Thoracic aorta (tissue), 2 donors: ENCODE measurements around the gene FAM13B. TPM values are rescaled to one million over a fixed set of nuclear protein-coding genes. Genes with fewer than 3 reads are reported as not detected.
A peak's percentile ranks its signal among the peaks of the same experiment; 100 is the strongest.

ENCODE experiments used
- ATAC-seq: fragments of 150-250 bp; one replicate; pipeline ENCODE4 v1.8.0; 2017; ENCODE audit warnings: low read depth; ENCODE audit not compliant: insufficient number of reproducible peaks, low FRiP score
- DNase-seq: peaks from one replicate; pipeline ENCODE4 v3.0.0-alpha.2; 2020; ENCODE audit warnings: low spot score
- H3K27ac ChIP-seq, 2 donors: fragments of 200-600 bp; sonication (generic); 1 replicate in 1 of 2; 2 replicates in 1 of 2; pipeline ENCODE4 v1.5.1; 2016; ENCODE audit warnings: mild to moderate bottlenecking in 2 of 2, moderate library complexity in 2 of 2
- H3K27me3 ChIP-seq: fragments of 200-600 bp; sonication (generic); replicated peaks from 2 replicates; pipeline ENCODE4 v1.6.0; 2016; ENCODE audit warnings: mild to moderate bottlenecking; ENCODE audit not compliant: insufficient read depth
- H3K36me3 ChIP-seq: fragments of 200-600 bp; sonication (generic); one replicate; pipeline ENCODE4 v1.5.1; 2016
- H3K4me1 ChIP-seq, 2 donors: fragments of 200-600 bp; sonication (generic); 1 replicate in 1 of 2; 2 replicates in 1 of 2; pipeline versions ENCODE4 v1.5.1 to v1.6.0; 2016; ENCODE audit warnings: low read depth in 2 of 2, mild to moderate bottlenecking in 1 of 2; ENCODE audit not compliant: control insufficient read depth in 1 of 2
- H3K4me3 ChIP-seq: fragments of 200-600 bp; sonication (generic); 2 replicates; pipeline ENCODE4 v1.5.1; 2016; ENCODE audit warnings: mild to moderate bottlenecking
- H3K9me3 ChIP-seq: fragments of 200-600 bp; sonication (generic); 2 replicates; pipeline ENCODE4 v1.5.1; 2016
- CTCF ChIP-seq: fragments of 200-600 bp; sonication (generic); IDR thresholded peaks from one replicate; pipeline ENCODE4 v1.5.1; 2019; ENCODE audit warnings: antibody characterized with exemption
- total RNA-seq, 2 donors: library from RNA; depleted of rRNA; stranded (reverse); fragments of >200 nt; gene quantifications; one replicate each; pipeline versions ENCODE4 v1.1.0 to v1.2.3, GENCODE V29; 2016

Gene FAM13B
- total RNA-seq, 2 donors from 2014 or later: 65.1 to 134 TPM

- TF ChIP-seq CTCF: no peak
- ATAC-seq (no peak), DNase-seq (no peak)
- H3K4me1 ChIP-seq: peaks cover 0 to 25% of the 10 kb centered on the region in 2 donors
- H3K27ac ChIP-seq: no peak overlapping the region
- H3K9me3 ChIP-seq: no peaks in the 10 kb centered on the region
- peaks cover 32% of the 10 kb centered on the region for H3K36me3 ChIP-seq
- H3K4me3 ChIP-seq: no peak overlapping the region
- no peaks in the 10 kb centered on the region for H3K27me3 ChIP-seq
Observed at GRCh38 chr5:137939331-137939730, 93.5 kb downstream of the FAM13B start.

GRCh38 chr5:137938751-137939143 lies 94.1 kb downstream of the FAM13B start:
- Histone ChIP-seq H3K4me3 (no peak overlapping the region), H3K4me1 (peaks cover 1 to 30% of the 10 kb centered on the region in 2 donors), H3K27ac (no peak overlapping the region), H3K9me3 (no peaks in the 10 kb centered on the region), H3K36me3 (peaks cover 29% of the 10 kb centered on the region), H3K27me3 (no peaks in the 10 kb centered on the region)
- DNase-seq (no peak), ATAC-seq (no peak)
- TF ChIP-seq CTCF: no peak

GRCh38 chr5:137937994-137938750 lies 94.7 kb downstream of the FAM13B start:
- Histone ChIP-seq H3K36me3 (peaks cover 29% of the 10 kb centered on the region), H3K4me1 (peaks cover 7 to 36% of the 10 kb centered on the region in 2 donors)

GRCh38 chr5:137935694-137936093 lies 97.2 kb downstream of the FAM13B start:
- no peak overlapping the region for H3K4me3 ChIP-seq
- H3K9me3 ChIP-seq: no peaks in the 10 kb centered on the region
- no peak for TF ChIP-seq CTCF
- DNase-seq (no peak), ATAC-seq (no peak)
- peaks cover 17% of the 10 kb centered on the region for H3K36me3 ChIP-seq
- H3K4me1 ChIP-seq: peaks cover 8 to 37% of the 10 kb centered on the region in 2 donors
- H3K27ac ChIP-seq: peak overlapping the region in 1 of 2 donors; percentile 20
- no peaks in the 10 kb centered on the region for H3K27me3 ChIP-seq

More at GRCh38 chr5:137937994-137938750, 94.7 kb downstream of the FAM13B start:
- no peak overlapping the region for H3K27ac ChIP-seq
- DNase-seq (no peak), ATAC-seq (no peak)
- no peak for TF ChIP-seq CTCF
- H3K27me3 ChIP-seq: no peaks in the 10 kb centered on the region
- H3K9me3 ChIP-seq: no peaks in the 10 kb centered on the region
- H3K4me3 ChIP-seq: no peak overlapping the region

- Histone ChIP-seq H3K36me3 (peaks cover 15% of the 10 kb centered on the region), H3K9me3 (no peaks in the 10 kb centered on the region), H3K27me3 (no peaks in the 10 kb centered on the region), H3K4me1 (peaks cover 8 to 37% of the 10 kb centered on the region in 2 donors), H3K27ac (peak overlapping the region in 1 of 2 donors; percentile 20), H3K4me3 (no peak overlapping the region)
- no peak for DNase-seq
- TF ChIP-seq CTCF: no peak
- no peak for ATAC-seq
Observed at GRCh38 chr5:137935190-137935589, 97.7 kb downstream of the FAM13B start.
